SH-SY5Y (cell line): ENCODE data around the gene B4GALT5.

Experiments used
- GATA2 ChIP-seq: IDR thresholded peaks from 2 replicates; pipeline ENCODE4 v1.6.1; 2011; ENCODE audit warnings: mild to moderate bottlenecking, low read depth, low read length
- GATA3 ChIP-seq: IDR thresholded peaks from 2 replicates; pipeline ENCODE4 v1.6.1; 2011; ENCODE audit warnings: low read depth, mild to moderate bottlenecking, low read length, moderate library complexity

GRCh38 chr20:49635166-49635565 is 78.5 kb downstream of the B4GALT5 start:
- no peak for TF ChIP-seq GATA3
- no peak for TF ChIP-seq GATA2
